Measurements from ENCODE around the gene SPDEF.

SPDEF gene

GRCh38 chr6:34490390-34491090 is 65.6 kb downstream of the SPDEF start:
- no peak overlapping the region for H3K23ac ChIP-seq (ENCODE audit: low read length)
- H3K9me3 ChIP-seq (ENCODE audit: insufficient read depth, low read depth, low read length) = peaks cover 1% of the 10 kb centered on the region
- no peak overlapping the region for H4K12ac ChIP-seq (ENCODE audit: low read depth, low read length)
- H3K79me2 ChIP-seq (ENCODE audit: control insufficient read depth, insufficient read depth, low read length, poor library complexity) = no peaks in the 10 kb centered on the region
- no peak overlapping the region for H3K27ac ChIP-seq (ENCODE audit: low read depth, low read length)
- H3K4me3 ChIP-seq (ENCODE audit: low read depth, low read length) = no peak overlapping the region
- H2BK5ac ChIP-seq (ENCODE audit: low read depth, low read length, poor library complexity) = no peak overlapping the region
- no peak overlapping the region for H3K4ac ChIP-seq (ENCODE audit: low read depth, low read length)
- H3K36me3 ChIP-seq (ENCODE audit: control insufficient read depth in 1 of 2, insufficient read depth in 2 of 2, low read length in 2 of 2) = no peaks in the 10 kb centered on the region
- no peak overlapping the region for H2AK5ac ChIP-seq (ENCODE audit: low read length)
- no peak overlapping the region for H3K9ac ChIP-seq (ENCODE audit: low read length)
- no CpG with 5 or more reads among the region's 20 CpGs for WGBS (ENCODE audit: extremely low coverage, insufficient coverage, insufficient read length)
- DNase-seq = no peak
- no peak overlapping the region for H2AFZ ChIP-seq (ENCODE audit: insufficient read depth, low read length, poor library complexity)
- H3K27me3 ChIP-seq (ENCODE audit: insufficient read depth, low read length) = no peaks in the 10 kb centered on the region
- H3K4me1 ChIP-seq (ENCODE audit: control insufficient read depth in 1 of 2, insufficient read depth in 2 of 2, low read length in 2 of 2) = no peaks in the 10 kb centered on the region
- H2BK12ac ChIP-seq (ENCODE audit: low read length) = no peak overlapping the region
- H3K18ac ChIP-seq (ENCODE audit: low read length) = no peak overlapping the region
- H4K91ac ChIP-seq (ENCODE audit: low read depth, low read length) = no peak overlapping the region
- no peaks in the 10 kb centered on the region for H3K79me1 ChIP-seq (ENCODE audit: low read length)
- no peak overlapping the region for H3K14ac ChIP-seq (ENCODE audit: low read length)
- H3K4me2 ChIP-seq (ENCODE audit: low read length) = no peak overlapping the region
- H4K8ac ChIP-seq (ENCODE audit: low read depth, low read length) = no peak overlapping the region
- H2BK120ac ChIP-seq (ENCODE audit: insufficient read depth, low read length, poor library complexity) = no peak overlapping the region

- no peak overlapping the region for H3K9ac ChIP-seq (ENCODE audit: low read length)
- WGBS (ENCODE audit: extremely low coverage, insufficient coverage, insufficient read length) = no CpG with 5 or more reads among the region's 9 CpGs
- H3K4me1 ChIP-seq (ENCODE audit: control insufficient read depth in 1 of 2, insufficient read depth in 2 of 2, low read length in 2 of 2) = no peaks in the 10 kb centered on the region
- H4K91ac ChIP-seq (ENCODE audit: low read depth, low read length) = no peak overlapping the region
- H2AFZ ChIP-seq (ENCODE audit: insufficient read depth, low read length, poor library complexity) = no peak overlapping the region
- no peak overlapping the region for H4K12ac ChIP-seq (ENCODE audit: low read depth, low read length)
- no peak overlapping the region for H2AK5ac ChIP-seq (ENCODE audit: low read length)
- H3K18ac ChIP-seq (ENCODE audit: low read length) = no peak overlapping the region
- no peak overlapping the region for H2BK5ac ChIP-seq (ENCODE audit: low read depth, low read length, poor library complexity)
- H3K4me2 ChIP-seq (ENCODE audit: low read length) = no peak overlapping the region
- no peak overlapping the region for H3K4ac ChIP-seq (ENCODE audit: low read depth, low read length)
- H3K4me3 ChIP-seq (ENCODE audit: low read depth, low read length) = no peak overlapping the region
- no peaks in the 10 kb centered on the region for H3K36me3 ChIP-seq (ENCODE audit: control insufficient read depth in 1 of 2, insufficient read depth in 2 of 2, low read length in 2 of 2)
- H3K27ac ChIP-seq (ENCODE audit: low read depth, low read length) = no peak overlapping the region
- H4K8ac ChIP-seq (ENCODE audit: low read depth, low read length) = no peak overlapping the region
- peaks cover 1% of the 10 kb centered on the region for H3K9me3 ChIP-seq (ENCODE audit: insufficient read depth, low read depth, low read length)
- H2BK120ac ChIP-seq (ENCODE audit: insufficient read depth, low read length, poor library complexity) = no peak overlapping the region
- no peaks in the 10 kb centered on the region for H3K79me1 ChIP-seq (ENCODE audit: low read length)
- no peak overlapping the region for H3K14ac ChIP-seq (ENCODE audit: low read length)
- no peaks in the 10 kb centered on the region for H3K27me3 ChIP-seq (ENCODE audit: insufficient read depth, low read length)
- no peak overlapping the region for H2BK12ac ChIP-seq (ENCODE audit: low read length)
- peak in 1 of 2 donors; percentile 7 for DNase-seq
- H3K79me2 ChIP-seq (ENCODE audit: control insufficient read depth, insufficient read depth, low read length, poor library complexity) = no peaks in the 10 kb centered on the region
- no peak overlapping the region for H3K23ac ChIP-seq (ENCODE audit: low read length)
Measured at GRCh38 chr6:34489207-34489805, 66.8 kb downstream of the SPDEF start.

Measured in trophoblast cell (in vitro differentiated cells and primary cell).